Heart right ventricle (tissue), 16 donors: Measurements from ENCODE around the gene CARMIL1. TPM values are rescaled to one million over a fixed set of nuclear protein-coding genes. Genes with fewer than 3 reads are reported as not detected.

Experiments used
- ATAC-seq, 8 donors: fragments of 200-7000 bp; cut with Tn5 transposase; one replicate each; pipeline ENCODE4 v1.9.1; 2020; ENCODE audit warnings: mild to moderate bottlenecking in 8 of 8, moderate library complexity in 8 of 8, moderate number of reproducible peaks in 1 of 8
- DNase-seq, 2 donors: peaks; one replicate each; pipeline ENCODE4 v3.0.0-alpha.2; 2020
- H3K27ac ChIP-seq, 10 donors: fragments of 200-600 bp; sonication (generic) in 2 of 10; one replicate each; pipeline versions ENCODE4 v1.5.0 to v1.8.0; 2020 to 2022; ENCODE audit warnings: mild to moderate bottlenecking in 3 of 10
- H3K27me3 ChIP-seq, 7 donors: fragments of 200-600 bp; one replicate each; pipeline ENCODE4 v1.8.0; 2021 to 2022; ENCODE audit warnings: mild to moderate bottlenecking in 2 of 7
- H3K36me3 ChIP-seq, 9 donors: fragments of 200-600 bp; sonication (generic) in 1 of 9; one replicate each; pipeline versions ENCODE4 v1.5.0 to v1.8.0; 2020 to 2022; ENCODE audit warnings: mild to moderate bottlenecking in 2 of 9
- H3K4me1 ChIP-seq, 9 donors: fragments of 200-600 bp; sonication (generic) in 1 of 9; one replicate each; pipeline versions ENCODE4 v1.5.0 to v1.8.0; 2020 to 2022; ENCODE audit warnings: mild to moderate bottlenecking in 4 of 9
- H3K4me3 ChIP-seq, 10 donors: fragments of 200-600 bp; sonication (generic) in 2 of 10; one replicate each; pipeline versions ENCODE4 v1.5.0 to v1.8.0; 2020 to 2022; ENCODE audit warnings: mild to moderate bottlenecking in 7 of 10, moderate library complexity in 2 of 10
- H3K9me3 ChIP-seq, 11 donors: fragments of 200-600 bp in 10 of 11; sonication (generic) in 2 of 11; one replicate each; pipeline versions ENCODE4 v1.5.0 to v1.8.0; 2013 to 2022; ENCODE audit warnings: mild to moderate bottlenecking in 2 of 11, control low read depth in 1 of 11, moderate library complexity in 1 of 11
- CTCF ChIP-seq, 9 donors: fragments of 200-600 bp; sonication (generic) in 2 of 9; IDR thresholded peaks; one replicate each; pipeline versions ENCODE4 v1.5.0 to v1.8.0; 2021 to 2022; ENCODE audit warnings: antibody characterized with exemption in 9 of 9, mild to moderate bottlenecking in 5 of 9, moderate library complexity in 1 of 9
- WGBS, 2 donors: extraction: QIAGEN DNeasy Blood & Tissue Kit; methylation state at CpG; one replicate each; pipeline ENCODE4 v1.1.7; 2013; ENCODE audit warnings: inconsistent platforms in 1 of 2; 5-methylcytosine and 5-hydroxymethylcytosine counted together
- intact Hi-C, 10 donors: fragments of 100-400 bp; cut with DNase I; formaldehyde crosslinking; loops; one replicate each; pipeline versions ENCODE4 v1.11.1 to v1.14.2; 2022
- polyA plus RNA-seq, 2 donors: library from polyadenylated mRNA; stranded (reverse); fragments of 200-250 nt; gene quantifications; one replicate each; pipeline ENCODE4 v1.2.3, GENCODE V29; 2013
- total RNA-seq, 10 donors: library from RNA; stranded (reverse); fragmentation: NEBNext Ultra II Directional in 3 of 10; extraction: Animal tissue kit (Norgen Biotek cat#: 25700) in 3 of 10; gene quantifications; one replicate each; pipeline versions ENCODE4 v1.2.1 to v1.2.4, GENCODE V29; 2021 to 2023
- donor health status: Arrhythmogenic right ventricular cardiomyopathy.
- donor health status: ischemic (EF 13 %, LVEDD 7.1; RV severe dilation, severe dysfunction).
- donor health status: healthy with polysubstance abuse.
- donor health status: DM: no; HTN: yes; CAD: no.
- donor health status: DM: no; HTN: no; CAD: no.
- donor health status: ischemic (EF 25% LVEDD 6.9; RV normal size, moderate dysfunction).
- donor health status: ischemic (EF 25% LVEDD 5.7; RV mildly dilated, moderate dysfunction).
- donor health status: healthy.
- donor health status: DM: yes; HTN: yes; CAD: no.
- donor health status: Ischemic cardiomyopathy.
- donor health status: ischemic (EF 35%, LVEDD 5.7; RV mildly dilated, moderate dysfunction).
- donor health status: nonischemic (EF 11% LVEDD 7.7; RV severe dilation, severe dysfunction).
- donor health status: DM: yes; HTN: yes; CAD: no.
- donor health status: PGD.
- donor health status: ischemic (EF 29% LVEDD 5.4; RV normal size, mild dysfunction).
- donor health status: nonischemic (EF 23%, LVEDD 6.1; RV moderate dilation, normal function).

Gene CARMIL1
- total and polyA plus RNA-seq, 12 donors = 1.2 to 10.3 (median 4.1) TPM

GRCh38 chr6:25627001-25627400 is 347.8 kb downstream of the CARMIL1 start:
- 66 to 77% methylated on average over 3 of the region's 3 CpGs for WGBS, 2 donors

GRCh38 chr6:25628471-25629197 is 349.5 kb downstream of the CARMIL1 start:
- intact Hi-C loops = no loop called here
- DNase-seq (no peak), ATAC-seq (no peak)
- Histone ChIP-seq H3K9me3 (no peaks in the 10 kb centered on the region), H3K27ac (no peak overlapping the region), H3K4me3 (no peak overlapping the region), H3K36me3 (no peaks in the 10 kb centered on the region), H3K4me1 (no peaks in the 10 kb centered on the region), H3K27me3 (peaks cover 0 to 27% (median 20%) of the 10 kb centered on the region in 7 donors)
- TF ChIP-seq CTCF (IDR thresholded peaks at IDR 0.05) = no peak
- 83% methylated on average over 4 of the region's 4 CpGs for WGBS, 2 donors

More at GRCh38 chr6:25627001-25627400, 347.8 kb downstream of the CARMIL1 start:
- peaks cover 0 to 24% (median 11%) of the 10 kb centered on the region in 7 donors for H3K27me3 ChIP-seq
- no peak overlapping the region for H3K27ac ChIP-seq
- no peaks in the 10 kb centered on the region for H3K4me1 ChIP-seq
- H3K4me3 ChIP-seq = no peak overlapping the region
- no peaks in the 10 kb centered on the region for H3K36me3 ChIP-seq
- no peak for TF ChIP-seq CTCF (IDR thresholded peaks at IDR 0.05)
- DNase-seq (no peak), ATAC-seq (no peak)
- H3K9me3 ChIP-seq = no peaks in the 10 kb centered on the region
- intact Hi-C loops = no loop called here

GRCh38 chr6:25629198-25629576 is 350.0 kb downstream of the CARMIL1 start:
- Histone ChIP-seq H3K4me3 (no peak overlapping the region), H3K27me3 (peaks cover 0 to 27% (median 20%) of the 10 kb centered on the region in 7 donors), H3K9me3 (no peaks in the 10 kb centered on the region), H3K4me1 (no peaks in the 10 kb centered on the region), H3K27ac (no peak overlapping the region), H3K36me3 (no peaks in the 10 kb centered on the region)
- no peak for TF ChIP-seq CTCF (IDR thresholded peaks at IDR 0.05)
- no peak for ATAC-seq
- WGBS, 2 donors = 40% methylated on average over 4 of the region's 4 CpGs
- no peak for DNase-seq
- intact Hi-C loops = no loop called here

GRCh38 chr6:25630508-25631278 is 351.5 kb downstream of the CARMIL1 start:
- 51 to 53% methylated on average over 4 of the region's 4 CpGs for WGBS, 2 donors

More at GRCh38 chr6:25630508-25631278, 351.5 kb downstream of the CARMIL1 start:
- no peak for TF ChIP-seq CTCF (IDR thresholded peaks at IDR 0.05)
- Histone ChIP-seq H3K4me3 (no peak overlapping the region), H3K27me3 (peaks cover 0 to 31% (median 20%) of the 10 kb centered on the region in 7 donors), H3K4me1 (no peaks in the 10 kb centered on the region), H3K27ac (no peak overlapping the region), H3K36me3 (no peaks in the 10 kb centered on the region), H3K9me3 (no peaks in the 10 kb centered on the region)
- intact Hi-C loops = no loop called here
- ATAC-seq = no peak
- no peak for DNase-seq
